IPS-NIHi7 (cell line): Measurements from ENCODE around the gene MAOB.
A peak's percentile ranks its signal among the peaks of the same experiment; 100 is the strongest.

Experiments used
- DNase-seq: peaks from one replicate; pipeline ENCODE4 v3.0.0; 2012; ENCODE audit warnings: mixed read lengths; ENCODE audit errors: extremely low spot score

The MAOB gene

DNA sequence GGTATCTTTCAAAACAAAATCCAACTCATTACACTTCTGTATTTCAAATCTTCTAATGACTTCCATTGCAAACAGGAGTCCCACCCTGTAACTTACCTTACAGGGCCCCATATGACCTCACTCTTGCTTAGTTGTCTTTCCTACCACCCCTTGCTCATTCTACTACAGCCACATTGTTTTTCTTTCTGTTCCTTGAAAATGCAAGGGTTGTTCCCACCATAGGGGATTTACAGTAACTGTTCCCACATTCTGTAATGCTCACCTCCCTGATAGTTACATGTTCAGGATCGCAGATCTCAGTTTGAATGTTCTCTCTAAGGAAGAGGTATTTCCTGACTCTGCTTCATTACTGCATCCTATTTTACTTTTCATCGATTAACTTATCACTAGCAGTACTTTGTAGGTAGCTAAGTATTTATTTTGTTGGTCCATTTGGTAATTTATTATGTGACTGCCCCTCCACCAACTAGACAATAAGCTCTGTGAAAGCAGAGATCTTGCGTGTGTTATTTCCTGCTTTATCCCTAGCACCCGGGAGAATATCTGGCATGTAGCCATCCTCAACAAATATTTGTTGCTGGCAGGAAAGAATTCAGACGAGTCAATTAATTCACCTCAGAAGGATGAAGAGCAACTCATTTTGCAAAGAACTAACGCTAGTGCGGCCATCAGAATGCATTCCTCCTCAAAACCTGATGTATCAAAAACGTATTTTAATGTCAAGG lies 21.4 kb downstream of the MAOB start:
- no peak for DNase-seq

DNA sequence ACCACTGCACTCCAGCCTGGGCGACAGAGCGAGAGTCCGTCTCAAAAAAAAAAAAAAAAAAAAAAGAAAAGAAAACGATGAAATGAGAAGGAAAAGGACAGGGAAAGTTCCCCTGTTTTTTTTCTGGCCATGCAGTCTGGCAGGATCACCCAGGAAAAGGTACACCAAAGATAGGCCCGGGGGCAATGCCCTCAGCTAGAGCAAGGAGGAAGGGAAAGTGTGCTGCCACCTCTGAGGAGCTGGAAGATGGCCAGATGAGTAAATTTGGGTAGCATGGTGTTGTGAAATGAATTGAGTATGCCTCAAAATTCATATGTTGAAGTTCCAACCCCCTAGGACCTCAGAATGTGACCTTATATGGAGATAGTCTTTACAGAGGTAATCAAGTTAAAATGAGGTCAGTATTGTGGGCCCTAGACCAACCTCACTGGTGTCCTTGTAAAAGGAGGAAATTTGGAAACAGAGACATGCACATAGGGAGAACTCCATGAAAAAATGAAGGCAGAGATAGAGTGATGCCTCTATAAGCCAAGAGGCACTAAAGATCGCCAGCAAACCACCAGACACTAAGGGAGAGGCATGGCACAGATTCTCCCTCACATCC lies 28.9 kb downstream of the MAOB start:
- no peak for DNase-seq

DNA sequence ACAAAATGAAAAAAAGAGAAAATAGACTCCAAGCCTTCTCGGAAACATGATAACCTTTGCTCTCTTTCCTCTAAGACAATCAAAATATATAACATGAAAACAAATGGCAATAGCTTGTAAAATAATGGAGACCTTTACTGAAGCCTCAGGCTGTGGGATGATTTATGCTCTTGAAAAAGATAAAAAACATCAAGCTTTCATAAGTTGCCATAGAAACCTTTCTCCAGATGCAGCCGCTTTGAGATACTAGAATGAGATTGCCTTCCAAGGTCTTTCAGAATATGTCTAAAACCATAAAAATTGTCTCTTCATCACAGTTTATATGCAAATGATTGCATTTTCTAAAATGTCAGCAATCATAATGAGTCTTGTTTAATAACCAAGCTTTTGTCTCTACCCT lies 31.6 kb downstream of the MAOB start:
- no peak for DNase-seq

DNA sequence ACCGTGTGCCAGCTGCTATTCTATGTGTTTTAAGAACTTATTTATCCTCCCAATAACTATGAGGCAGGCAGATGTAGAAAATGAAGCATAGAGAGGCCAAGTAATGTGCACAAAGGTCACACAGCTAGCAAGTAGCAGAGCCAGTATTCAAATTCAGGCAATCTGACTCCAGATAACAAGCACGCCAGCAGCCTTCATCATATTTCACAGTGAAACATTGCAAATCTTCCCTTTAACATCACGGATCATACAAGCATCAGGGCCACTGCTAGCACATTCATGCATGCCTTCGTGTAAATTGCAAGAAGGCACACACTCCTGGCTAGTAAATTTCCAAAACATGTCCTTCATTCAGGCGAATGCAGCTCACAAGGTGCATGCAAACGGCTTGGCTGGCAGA lies 33.1 kb downstream of the MAOB start:
- DNase-seq, result no peak

DNA sequence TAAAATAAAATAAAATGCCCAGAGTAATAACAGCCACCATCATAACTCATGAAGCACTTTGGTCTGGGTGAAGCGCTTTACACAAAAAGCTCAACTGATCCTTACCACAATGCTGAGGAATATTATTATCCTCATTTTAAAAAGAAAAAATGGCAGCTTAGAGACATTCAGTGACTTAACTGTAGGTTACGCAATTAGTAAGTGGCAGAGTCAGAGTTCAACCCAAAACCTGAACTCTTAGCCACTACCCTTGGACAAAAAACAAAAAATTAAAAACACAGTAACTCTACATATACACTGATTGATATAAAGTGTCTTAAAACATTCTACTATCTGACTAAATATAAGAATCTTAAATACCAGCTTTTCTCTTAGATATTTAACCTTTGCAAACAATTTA lies 34.9 kb downstream of the MAOB start:
- DNase-seq, result no peak

DNA sequence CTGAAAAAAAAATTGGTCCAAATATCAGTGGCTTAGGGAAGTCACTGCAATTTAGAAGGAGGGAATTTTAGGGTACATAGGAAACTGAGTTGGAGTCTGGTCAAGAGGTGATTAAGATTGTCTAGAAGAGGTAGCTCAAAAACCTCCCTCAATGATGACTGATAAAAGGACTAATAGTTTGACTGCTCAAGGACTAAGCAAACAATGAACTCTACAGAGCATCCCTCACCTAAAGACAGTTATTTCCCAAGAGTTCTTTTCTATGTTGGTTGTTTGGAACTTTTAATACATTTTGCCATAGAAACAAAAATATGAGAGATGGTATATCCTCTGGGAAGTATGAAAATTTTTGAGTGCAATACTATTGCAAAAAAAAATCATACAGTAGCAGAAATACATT lies 35.7 kb downstream of the MAOB start:
- no peak for DNase-seq

DNA sequence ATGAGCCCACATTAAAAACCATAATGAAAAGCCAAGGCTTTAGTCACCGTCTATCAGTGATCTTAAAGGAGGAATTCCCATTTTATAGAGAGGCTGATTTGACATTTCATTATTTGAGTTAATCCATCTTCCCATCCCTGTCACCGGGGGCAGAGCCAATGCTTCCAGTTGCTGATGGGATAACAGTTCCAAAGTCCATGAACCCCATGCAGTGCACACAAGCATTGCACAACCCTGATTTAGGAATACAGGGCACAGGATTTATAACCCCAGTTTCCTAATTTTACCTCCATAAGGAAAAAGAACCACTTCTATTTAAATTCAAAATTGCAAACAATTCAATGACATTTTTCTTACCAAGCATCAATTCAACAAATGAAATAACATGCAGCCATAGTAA lies 36.5 kb downstream of the MAOB start:
- no peak for DNase-seq

DNA sequence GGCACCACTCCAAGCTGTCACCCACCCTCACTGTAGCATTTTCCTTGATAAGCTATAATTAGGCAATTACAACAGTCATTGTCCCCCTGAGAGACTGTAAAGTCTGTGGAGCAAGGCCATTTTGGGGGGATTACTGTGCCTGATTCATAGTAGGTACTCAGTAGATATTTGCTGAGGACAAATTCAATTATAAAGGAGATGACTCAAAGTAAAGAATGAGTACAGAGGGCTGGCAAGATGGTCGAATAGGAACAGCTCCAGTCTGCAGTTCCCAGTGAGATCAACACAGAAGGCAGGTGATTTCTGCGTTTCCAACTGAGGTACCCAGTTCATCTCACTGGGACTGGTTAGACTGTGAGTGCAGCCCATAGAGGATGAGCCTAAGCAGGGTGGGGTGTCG lies 42.0 kb downstream of the MAOB start:
- no peak for DNase-seq

DNA sequence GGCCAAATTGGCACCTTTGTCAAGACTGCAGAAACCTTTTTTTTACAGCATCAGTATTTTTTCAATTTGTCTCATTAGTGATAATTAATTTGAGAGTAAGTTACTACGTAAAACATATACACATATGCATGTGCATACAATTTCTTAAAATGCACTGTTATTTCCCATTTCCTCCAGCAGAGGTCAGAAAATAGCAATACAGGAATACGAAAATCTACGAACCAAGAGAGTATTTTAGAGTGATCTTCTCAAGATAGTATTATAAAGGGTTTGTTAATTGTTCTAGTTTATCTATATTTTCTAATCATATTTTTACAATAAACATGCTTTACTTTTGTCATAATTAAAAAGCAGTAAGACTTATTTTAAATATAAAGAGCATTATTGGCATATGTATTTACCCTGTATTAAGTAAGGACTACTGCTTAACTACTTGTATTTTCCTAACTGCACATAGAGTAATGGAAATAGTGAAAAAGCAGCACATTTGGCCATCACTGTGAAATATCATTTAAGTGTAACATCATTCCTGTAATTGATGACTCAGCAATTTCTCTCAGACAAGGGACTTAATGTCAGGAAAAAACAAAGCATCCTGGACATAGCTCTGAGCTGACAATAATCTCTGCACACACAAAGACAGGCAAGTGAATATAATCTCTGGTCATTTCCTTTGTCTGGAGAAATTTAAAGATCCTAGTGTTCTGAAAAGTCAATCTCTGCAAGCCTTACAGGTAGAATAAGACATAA lies 45.6 kb downstream of the MAOB start:
- no peak for DNase-seq

DNA sequence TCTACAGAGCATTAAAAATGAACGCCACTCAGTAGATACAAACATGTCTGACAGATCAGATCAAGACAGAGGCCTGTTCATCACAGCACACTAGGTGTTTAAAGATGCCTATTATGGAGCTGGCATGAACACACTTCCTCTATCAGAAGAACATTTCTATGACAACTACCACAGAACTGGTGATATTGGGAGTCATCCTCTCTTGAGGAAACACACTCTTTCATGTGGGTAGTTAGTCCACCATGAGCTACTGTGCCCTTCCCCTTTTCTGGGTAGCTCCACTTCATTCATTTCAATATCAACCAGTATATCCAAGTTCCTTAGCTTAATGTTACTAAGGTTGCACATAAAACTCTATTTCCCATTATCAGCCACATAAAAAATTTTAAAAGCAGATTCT lies 46.7 kb downstream of the MAOB start:
- no peak for DNase-seq

DNA sequence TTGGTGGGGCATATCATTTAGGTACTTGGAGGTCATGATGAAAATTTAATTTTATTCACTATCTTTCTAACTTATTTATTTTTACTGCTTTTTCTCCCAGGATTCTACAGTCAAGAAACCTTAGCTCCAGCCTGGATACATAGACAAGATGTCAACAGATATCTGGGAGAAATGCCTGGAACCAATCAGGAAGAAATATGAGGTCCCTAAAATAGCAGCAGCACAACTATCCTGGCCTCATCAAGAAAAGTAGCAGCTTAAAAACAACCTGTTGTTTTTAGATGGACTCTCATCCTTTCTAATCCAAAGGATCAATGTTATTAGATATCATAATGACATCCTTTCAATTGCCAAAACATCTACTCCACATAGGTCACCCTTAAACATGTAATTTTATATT lies 54.5 kb downstream of the MAOB start:
- no peak for DNase-seq

DNA sequence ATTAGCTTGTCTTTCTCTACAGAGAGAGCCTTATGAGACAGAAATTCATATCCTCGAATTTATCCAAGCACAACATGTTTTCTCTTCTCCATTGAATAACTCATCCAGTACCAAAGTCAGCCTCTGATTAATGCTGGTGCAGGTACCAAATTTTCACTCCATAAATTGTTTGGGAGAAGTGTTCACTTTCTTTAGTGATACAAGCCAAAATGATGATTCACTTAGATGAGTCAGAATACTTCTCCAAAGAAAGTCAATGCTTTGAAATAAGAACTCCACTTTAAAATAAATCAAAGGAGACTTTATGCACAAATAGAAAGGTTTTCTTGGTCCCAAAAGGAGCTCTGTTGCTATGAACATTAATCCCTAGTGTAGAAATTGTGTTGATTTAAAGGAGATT lies 60.2 kb downstream of the MAOB start:
- no peak for DNase-seq

DNA sequence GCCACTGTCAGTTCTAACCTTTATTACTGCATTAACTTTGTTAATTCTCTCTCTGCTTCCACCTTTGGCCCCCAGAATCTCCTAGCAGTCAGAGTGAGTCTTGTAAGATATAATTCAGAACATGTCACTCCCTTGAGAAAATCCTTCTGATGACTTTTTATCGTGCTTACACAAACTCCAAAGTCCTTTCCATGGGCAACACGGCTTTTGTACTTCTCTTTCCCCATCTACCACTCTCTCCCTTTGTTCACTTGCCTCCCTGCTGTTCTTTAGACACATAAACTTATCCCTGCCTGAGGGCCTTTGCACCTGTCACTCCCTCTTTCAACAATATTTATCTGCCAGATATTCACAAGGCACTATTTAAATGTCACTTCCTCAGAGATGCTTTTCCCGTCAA lies 64.8 kb downstream of the MAOB start:
- DNase-seq, result no peak

DNA sequence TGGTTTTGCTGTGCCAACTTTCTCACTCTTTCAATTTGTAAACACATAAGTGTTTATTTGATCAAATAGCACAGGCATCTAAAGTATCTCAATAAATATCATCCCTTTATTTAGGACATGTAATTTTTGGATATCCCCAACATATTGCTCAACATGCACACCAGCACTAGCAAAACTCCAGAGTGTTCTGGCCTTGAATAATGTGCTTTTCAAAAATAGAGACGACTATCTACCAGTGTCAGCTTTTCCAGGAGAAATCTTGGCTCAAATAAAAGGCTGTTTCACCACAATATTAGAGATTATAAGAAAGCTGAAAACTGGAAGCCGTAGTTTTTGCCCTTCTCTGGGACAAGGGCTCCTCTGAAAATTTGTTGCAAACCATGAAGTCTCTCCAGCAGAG lies 67.0 kb downstream of the MAOB start:
- DNase-seq, result no peak

DNA sequence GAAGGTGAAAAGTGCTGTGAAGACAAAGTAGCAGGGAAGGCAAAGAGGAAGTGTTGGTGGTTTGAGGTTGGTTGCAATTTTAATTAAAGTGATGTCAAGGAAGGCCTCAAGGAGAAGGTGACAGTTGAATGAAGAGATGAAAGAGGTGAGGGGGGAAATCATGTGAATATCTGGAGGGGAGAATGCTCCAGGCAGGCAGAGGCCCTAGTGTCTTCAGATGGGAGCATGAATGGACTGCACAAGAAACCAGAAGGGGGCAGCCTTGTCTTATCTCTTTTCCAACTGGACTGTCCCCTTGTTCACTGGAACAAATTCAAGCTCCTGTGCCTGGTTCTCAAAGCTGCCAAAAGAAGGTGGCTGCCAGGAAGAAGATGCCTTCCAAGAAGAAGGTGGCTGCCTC lies 68.4 kb downstream of the MAOB start:
- DNase-seq, result peak; percentile 53

DNA sequence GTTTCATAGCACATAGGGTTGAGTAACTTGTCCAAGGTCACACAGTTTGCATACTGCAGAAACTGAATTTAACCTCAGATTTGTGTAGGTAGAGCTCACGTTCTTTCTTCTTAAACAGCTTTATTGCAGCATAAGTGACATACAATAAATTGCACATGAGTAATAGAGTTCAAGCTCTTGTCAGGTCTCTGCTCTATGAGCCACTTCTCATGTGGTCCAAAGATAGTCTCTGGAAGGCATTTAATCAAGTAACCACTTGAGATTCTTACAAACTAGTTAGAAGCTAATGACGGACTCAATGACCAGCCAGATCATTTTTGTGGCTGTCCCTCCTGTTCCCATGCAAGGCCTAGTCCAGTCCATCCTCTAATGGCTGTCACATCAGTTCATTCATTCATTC lies 68.9 kb downstream of the MAOB start:
- DNase-seq, result no peak

DNA sequence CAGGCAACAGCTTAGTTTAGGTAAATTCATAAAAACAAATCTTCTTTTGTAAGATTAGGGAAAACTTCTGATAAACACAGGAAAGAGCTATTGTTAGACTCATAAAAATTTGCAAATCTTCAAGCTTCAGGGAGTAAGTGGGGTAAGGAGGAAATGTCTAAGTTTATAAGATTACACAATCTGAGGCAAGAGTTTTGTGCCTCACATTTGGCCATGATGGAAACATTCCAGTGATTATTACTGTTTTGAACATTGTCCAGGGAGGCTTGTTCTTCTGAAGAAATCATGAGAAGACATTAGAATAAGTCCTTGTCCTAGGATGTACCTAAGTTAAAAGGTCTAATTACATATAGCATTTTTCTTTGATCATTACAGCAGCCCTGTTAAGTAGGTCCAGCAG lies 72.8 kb downstream of the MAOB start:
- no peak for DNase-seq

DNA sequence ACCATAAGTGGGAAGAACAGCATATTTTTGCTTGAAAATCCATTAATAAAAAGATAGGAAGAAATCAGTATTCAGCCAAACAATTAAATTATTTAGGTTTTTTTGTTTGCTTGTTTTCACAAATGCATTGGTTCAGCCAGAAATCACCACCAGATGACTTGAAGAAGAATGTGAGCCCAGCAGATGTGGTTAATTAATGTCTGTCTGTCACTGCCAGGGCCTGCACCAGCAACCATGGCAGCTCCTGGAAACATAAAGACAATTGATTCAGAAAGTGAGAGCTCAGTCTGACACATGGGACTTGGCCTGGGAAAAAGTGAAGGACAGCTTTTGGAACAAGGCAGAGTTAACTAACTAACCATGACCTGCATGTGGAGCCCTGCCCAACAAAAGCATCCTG lies 74.0 kb downstream of the MAOB start:
- no peak for DNase-seq

DNA sequence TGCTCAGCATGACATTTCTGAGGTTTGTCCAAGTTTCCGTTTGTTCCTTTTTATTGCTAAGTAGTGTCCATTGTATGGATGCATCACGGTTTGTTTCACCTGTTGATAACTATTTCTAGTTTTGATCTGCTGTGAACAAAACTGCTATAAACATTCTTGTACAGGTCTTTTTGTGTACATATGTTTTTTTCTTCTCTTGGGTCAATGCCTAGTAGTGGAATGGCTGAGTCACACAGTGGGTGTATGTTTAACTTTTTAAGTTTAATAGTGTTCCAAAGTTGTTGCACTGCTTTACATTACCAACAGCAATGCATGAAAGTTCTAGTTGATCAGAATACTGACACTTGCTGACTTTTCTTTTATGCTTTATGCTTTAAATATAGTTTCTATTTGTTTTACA lies 76.7 kb downstream of the MAOB start:
- DNase-seq, result no peak

DNA sequence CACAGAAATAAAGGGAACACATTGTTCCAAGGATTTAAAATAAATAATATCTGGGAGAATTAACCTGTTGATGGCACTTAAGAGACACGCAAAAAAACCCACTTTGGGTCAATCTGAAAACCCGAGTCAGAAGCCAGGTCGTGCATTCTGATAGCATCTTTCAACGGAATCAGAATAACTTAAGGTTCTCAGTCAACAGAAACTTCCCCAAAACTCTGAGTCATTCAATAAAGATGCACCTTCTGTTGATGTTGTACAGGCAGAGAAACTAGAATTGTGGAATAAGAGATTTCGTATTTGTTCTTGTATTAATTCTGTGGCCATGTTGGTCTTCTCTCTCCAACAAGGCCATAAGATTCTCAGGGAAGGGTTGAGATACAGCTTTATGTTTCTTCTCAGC lies 78.2 kb downstream of the MAOB start:
- no peak for DNase-seq

DNA sequence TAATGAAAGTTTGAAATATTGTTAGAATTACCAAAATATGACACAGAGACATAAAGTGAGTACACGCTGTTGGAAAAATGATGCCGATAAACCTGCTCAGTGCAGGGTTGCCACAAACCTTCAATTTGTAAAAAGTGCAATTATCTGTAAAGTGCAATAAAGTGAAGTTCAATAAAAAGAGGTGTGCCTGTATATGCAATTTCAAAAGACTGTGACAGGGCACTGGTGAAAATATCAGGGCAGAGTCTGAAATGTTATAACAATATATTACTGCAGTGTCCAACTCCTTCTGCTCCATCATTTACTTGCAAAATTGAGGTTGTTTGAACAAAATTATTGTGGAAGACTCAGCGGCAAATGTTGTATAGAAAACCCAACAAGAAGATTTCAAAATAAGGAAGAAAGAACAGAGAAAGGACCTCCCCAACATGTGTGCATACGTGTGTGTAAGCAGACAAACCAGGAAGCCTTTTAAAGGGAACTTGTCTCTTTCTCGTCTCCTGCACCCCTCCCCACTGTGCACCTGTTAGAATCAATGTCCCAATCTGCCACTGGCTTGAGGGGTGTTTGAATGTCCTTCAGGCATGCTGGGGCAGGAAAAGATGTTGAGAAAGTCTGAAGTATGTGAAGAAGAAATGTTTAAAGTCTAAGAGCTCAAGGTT lies 96.2 kb downstream of the MAOB start:
- no peak for DNase-seq

DNA sequence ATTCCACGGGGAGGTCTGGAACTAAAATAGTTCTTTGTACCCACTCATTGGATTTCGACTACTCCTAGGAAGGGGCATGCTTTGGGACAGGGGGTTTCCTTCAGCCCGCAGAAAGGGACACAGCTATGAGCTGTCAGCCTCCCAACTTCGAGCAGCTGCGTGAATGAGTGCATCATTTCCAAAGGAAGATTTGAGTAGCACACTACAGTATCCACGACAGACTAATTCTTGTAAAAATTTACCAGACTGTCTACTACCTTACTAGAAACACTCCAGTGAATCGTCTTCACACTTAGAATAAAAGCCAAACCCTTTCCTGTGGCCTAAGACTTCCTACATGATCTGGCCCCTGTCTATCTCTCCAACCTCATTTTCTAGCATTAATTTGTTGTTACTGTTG lies 124.2 kb downstream of the MAOB start:
- DNase-seq, result no peak

DNA sequence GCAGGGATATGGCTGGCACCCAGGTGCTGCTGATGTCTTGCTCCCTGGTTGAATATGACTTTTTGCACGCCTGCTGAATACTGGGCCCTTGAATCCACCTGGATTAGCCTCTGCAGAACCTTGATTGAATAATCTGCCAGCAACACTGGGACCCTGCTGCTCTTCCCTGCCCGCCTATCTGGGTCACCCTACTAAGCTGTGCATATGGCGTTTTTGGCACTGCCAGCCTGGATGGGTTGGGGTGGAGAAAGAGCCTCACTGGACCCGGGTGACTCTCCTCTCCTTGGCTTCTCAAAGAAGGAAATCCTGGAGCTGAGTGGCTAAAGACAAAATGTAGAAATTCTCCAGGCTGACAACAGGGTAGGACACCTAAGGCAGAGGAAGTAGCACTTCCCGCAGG lies 126.2 kb downstream of the MAOB start:
- no peak for DNase-seq
